ENCODE measurements around the gene CEP89. TPM values are rescaled to one million over a fixed set of nuclear protein-coding genes. Genes with fewer than 3 reads are reported as not detected.
"Not testable (repeated sequence)": the region's sequence is repeated elsewhere in the genome, so short reads cannot be mapped to it uniquely, and the experiment has no call there.

CEP89 gene
- total RNA-seq, 2 donors from 2014 or later, result 9.5 to 9.8 TPM

GRCh38 chr19:32988254-32988653 lies 16.5 kb upstream of the CEP89 start:
- H3K9me3 ChIP-seq (ENCODE audit: control insufficient read depth, low read length, poor library complexity, severe bottlenecking); H3K36me3 Mint-ChIP-seq (ENCODE audit: low read depth); H3K27me3 Mint-ChIP-seq; DNase-seq; H3K27ac Mint-ChIP-seq; H3K4me1 Mint-ChIP-seq; ATAC-seq; H3K4me3 Mint-ChIP-seq: not testable (repeated sequence)

DNA sequence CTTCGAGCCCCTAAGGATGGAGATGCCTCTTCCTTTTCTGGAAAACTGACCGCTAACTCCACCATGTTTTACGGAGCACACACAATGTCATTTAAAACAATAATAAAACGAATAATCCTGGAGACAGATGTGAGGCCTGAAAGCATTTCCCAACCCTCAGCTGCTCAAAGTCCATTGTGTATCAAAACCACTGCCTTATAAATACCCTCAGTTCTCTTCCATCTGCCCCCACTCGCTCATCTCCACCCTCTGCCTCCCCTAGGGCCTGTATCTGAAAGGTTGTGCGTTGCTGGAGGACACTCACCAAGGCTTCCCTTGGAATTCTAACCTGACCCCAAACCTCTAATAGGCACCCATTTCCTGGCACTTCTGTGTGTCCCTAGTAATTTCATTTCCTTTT lies 10.7 kb upstream of the CEP89 start:
- DNase-seq; H3K4me3 Mint-ChIP-seq; ATAC-seq; H3K4me1 Mint-ChIP-seq; H3K27me3 Mint-ChIP-seq; H3K9me3 ChIP-seq (ENCODE audit: control insufficient read depth, low read length, poor library complexity, severe bottlenecking); H3K36me3 Mint-ChIP-seq (ENCODE audit: low read depth); H3K27ac Mint-ChIP-seq: not testable (repeated sequence)

DNA sequence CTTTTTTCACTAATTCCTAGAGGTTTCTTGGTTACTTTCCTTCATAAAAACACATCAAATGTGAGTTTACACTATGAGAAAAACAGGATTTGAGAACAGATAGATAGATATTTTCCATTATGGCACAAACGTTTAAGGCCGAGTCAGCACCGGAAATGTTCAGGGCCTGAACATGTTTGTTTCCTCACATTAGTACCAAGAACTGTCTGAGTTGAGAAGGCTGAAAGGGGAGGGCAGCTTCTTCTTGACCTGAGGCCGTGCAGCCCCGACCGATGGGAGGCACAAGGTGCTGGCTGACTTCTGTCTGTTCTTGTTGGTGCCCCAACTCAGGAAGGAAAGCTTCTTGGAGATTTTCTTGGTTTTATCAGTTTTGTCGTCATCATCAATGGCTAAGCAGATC lies 8.0 kb upstream of the CEP89 start:
- H3K9me3 ChIP-seq (ENCODE audit: control insufficient read depth, low read length, poor library complexity, severe bottlenecking); H3K27me3 Mint-ChIP-seq; DNase-seq; H3K4me1 Mint-ChIP-seq; H3K36me3 Mint-ChIP-seq (ENCODE audit: low read depth); ATAC-seq; H3K4me3 Mint-ChIP-seq; H3K27ac Mint-ChIP-seq: not testable (repeated sequence)

DNA sequence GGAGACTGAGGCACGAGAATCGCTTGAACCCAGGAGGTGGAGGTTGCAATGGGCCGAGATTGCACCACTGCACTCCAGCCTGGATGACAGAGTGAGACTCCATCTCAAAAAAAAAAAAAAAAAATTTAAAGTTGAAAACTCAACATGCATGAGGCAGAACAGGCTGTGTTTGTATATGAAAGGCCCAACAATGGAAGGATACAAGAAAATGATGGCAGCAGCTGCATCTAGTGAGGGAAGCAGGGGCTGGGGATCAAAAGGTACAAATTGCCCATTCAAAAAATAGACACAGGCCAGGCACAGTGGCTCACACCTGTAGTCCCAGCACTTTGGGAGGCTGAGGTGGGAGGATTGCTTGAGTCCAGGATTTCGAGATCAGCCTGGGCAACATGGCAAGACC lies 6.1 kb upstream of the CEP89 start:
- H3K4me1 Mint-ChIP-seq; H3K27me3 Mint-ChIP-seq; H3K27ac Mint-ChIP-seq; ATAC-seq; DNase-seq; H3K9me3 ChIP-seq (ENCODE audit: control insufficient read depth, low read length, poor library complexity, severe bottlenecking); H3K4me3 Mint-ChIP-seq; H3K36me3 Mint-ChIP-seq (ENCODE audit: low read depth): not testable (repeated sequence)

DNA sequence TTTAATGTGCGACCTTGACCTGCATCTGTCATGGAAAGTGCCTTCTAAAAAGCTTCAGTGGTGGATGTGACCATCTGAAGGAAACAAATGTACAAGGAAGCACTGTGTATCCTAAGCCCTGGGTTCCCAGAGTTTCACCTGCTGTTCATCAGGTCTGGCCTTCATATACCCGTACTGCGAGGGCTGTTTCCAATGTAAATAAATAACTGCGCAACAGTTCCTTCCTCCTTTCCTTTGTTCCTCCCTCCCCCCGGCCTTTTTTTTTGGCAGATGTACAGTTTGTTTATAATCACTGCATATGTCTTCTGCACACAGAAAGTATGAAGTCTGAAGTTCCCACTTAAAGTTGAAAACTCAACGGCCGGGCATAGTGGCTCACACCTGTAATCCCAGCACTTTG lies 5.5 kb upstream of the CEP89 start:
- no peak for ATAC-seq
- Mint-ChIP-seq H3K27me3 (no peaks in the 10 kb centered on the region), H3K4me1 (peaks cover 5% of the 10 kb centered on the region), H3K4me3 (no peak overlapping the region), H3K27ac (no peak overlapping the region), H3K36me3 (ENCODE audit: low read depth) (no peaks in the 10 kb centered on the region)
- H3K9me3 ChIP-seq (ENCODE audit: control insufficient read depth, low read length, poor library complexity, severe bottlenecking), result no peaks in the 10 kb centered on the region
- DNase-seq, result no peak

- Mint-ChIP-seq H3K36me3 (ENCODE audit: low read depth) (peaks cover 3% of the 10 kb centered on the region), H3K4me1 (peaks cover 12% of the 10 kb centered on the region), H3K4me3 (no peak overlapping the region), H3K27me3 (no peaks in the 10 kb centered on the region), H3K27ac (no peak overlapping the region)
- DNase-seq (peak; percentile 34 to 63 (median 40)), ATAC-seq (no peak)
- no peaks in the 10 kb centered on the region for H3K9me3 ChIP-seq (ENCODE audit: control insufficient read depth, low read length, poor library complexity, severe bottlenecking)
These were observed 4.6 kb upstream of the CEP89 start for GRCh38 chr19:32976223-32976805.

GRCh38 chr19:32971012-32971595 lies 654 bp downstream of the CEP89 start:
- peak overlapping the region; percentile 96 for H3K27ac Mint-ChIP-seq
- no peaks in the 10 kb centered on the region for H3K9me3 ChIP-seq (ENCODE audit: control insufficient read depth, low read length, poor library complexity, severe bottlenecking)
- ATAC-seq (no peak), DNase-seq (no peak)
- H3K36me3 Mint-ChIP-seq (ENCODE audit: low read depth), result peaks cover 3% of the 10 kb centered on the region
- no peaks in the 10 kb centered on the region for H3K27me3 Mint-ChIP-seq
- peaks cover 22% of the 10 kb centered on the region for H3K4me1 Mint-ChIP-seq
- H3K4me3 Mint-ChIP-seq, result peak overlapping the region; percentile 99

DNA sequence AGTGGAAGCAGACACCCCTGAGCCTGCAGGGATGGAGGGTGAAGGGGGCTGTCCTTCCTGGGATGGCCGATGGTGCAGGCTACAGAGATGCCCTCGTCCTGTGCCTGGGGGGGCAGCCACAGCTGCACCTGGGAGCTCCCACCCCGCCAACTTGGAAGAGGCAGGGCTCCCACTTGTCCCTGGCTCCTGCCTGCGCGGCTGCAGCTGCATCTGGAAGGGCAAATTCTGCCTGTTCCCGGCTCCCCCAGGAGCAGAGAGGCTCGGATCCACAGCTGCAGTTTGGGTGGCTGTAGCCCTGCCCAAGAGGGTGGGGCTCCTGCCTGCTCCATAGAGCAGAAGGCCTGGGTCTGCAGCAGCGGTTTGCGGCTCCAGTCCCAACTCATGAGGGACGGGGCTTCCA lies 2.2 kb downstream of the CEP89 start:
- peaks cover 20% of the 10 kb centered on the region for H3K4me1 Mint-ChIP-seq
- H3K36me3 Mint-ChIP-seq (ENCODE audit: low read depth), result peaks cover 3% of the 10 kb centered on the region
- no peaks in the 10 kb centered on the region for H3K27me3 Mint-ChIP-seq
- H3K4me3 Mint-ChIP-seq, result peak overlapping the region; percentile 9
- ATAC-seq (no peak), DNase-seq (no peak)
- H3K9me3 ChIP-seq (ENCODE audit: control insufficient read depth, low read length, poor library complexity, severe bottlenecking), result no peaks in the 10 kb centered on the region
- H3K27ac Mint-ChIP-seq, result no peak overlapping the region

DNA sequence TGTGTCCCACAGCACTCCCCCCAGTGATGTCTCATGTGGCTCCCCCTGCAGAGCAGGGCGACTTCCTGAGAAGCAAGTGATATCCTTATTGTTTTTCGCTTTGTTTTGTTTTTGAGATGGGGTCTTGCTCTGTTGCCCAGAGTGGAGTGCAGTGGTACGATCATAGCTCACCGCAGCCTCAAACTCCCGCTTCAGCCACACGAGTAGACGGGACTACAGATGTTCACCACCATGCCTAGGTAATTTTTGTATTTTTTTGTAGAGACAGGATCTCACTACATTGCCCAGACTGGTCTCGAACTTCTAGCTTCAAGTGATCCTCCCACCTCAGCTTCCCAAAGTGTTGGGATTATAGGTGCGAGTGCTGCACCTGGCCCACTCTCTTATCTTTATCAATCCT lies 5.0 kb downstream of the CEP89 start:
- no peak overlapping the region for H3K4me3 Mint-ChIP-seq
- H3K36me3 Mint-ChIP-seq (ENCODE audit: low read depth), result peaks cover 5% of the 10 kb centered on the region
- H3K27me3 Mint-ChIP-seq, result no peaks in the 10 kb centered on the region
- no peak for DNase-seq
- no peaks in the 10 kb centered on the region for H3K9me3 ChIP-seq (ENCODE audit: control insufficient read depth, low read length, poor library complexity, severe bottlenecking)
- peaks cover 18% of the 10 kb centered on the region for H3K4me1 Mint-ChIP-seq
- H3K27ac Mint-ChIP-seq, result no peak overlapping the region
- ATAC-seq, result no peak

DNA sequence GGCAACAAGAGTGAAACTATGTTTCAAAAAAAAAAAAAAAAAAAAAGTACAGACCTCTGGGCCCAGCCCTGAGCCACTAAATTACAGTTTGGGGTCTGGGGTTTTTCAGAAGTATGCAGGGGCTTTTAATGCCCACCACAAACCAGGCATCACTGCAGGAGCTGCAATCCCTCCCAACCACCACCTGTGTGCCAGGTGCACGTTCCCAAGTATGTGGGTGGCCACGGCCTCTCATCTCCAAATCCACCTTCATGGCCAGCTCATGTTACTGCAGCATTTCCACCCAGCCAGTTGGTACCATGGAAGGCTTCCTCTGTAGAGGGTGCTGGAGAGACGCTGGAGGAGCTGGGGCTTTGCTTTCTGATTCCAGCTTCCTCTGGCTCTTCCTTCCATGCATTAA lies 26.5 kb downstream of the CEP89 start:
- no peaks in the 10 kb centered on the region for H3K27me3 Mint-ChIP-seq
- DNase-seq (no peak), ATAC-seq (no peak)
- H3K4me3 Mint-ChIP-seq, result no peak overlapping the region
- H3K27ac Mint-ChIP-seq, result no peak overlapping the region
- H3K9me3 ChIP-seq (ENCODE audit: control insufficient read depth, low read length, poor library complexity, severe bottlenecking), result no peaks in the 10 kb centered on the region
- H3K4me1 Mint-ChIP-seq, result peaks cover 10% of the 10 kb centered on the region
- H3K36me3 Mint-ChIP-seq (ENCODE audit: low read depth), result peaks cover 18% of the 10 kb centered on the region

- not testable (repeated sequence) for H3K27ac Mint-ChIP-seq; DNase-seq; H3K4me3 Mint-ChIP-seq; H3K9me3 ChIP-seq (ENCODE audit: control insufficient read depth, low read length, poor library complexity, severe bottlenecking); H3K4me1 Mint-ChIP-seq; ATAC-seq; H3K27me3 Mint-ChIP-seq
- peaks cover 17% of the 10 kb centered on the region for H3K36me3 Mint-ChIP-seq (ENCODE audit: low read depth)
These were observed 30.5 kb downstream of the CEP89 start for GRCh38 chr19:32941273-32941672.

GRCh38 chr19:32936065-32936464 lies 35.7 kb downstream of the CEP89 start:
- Mint-ChIP-seq H3K27ac (no peak overlapping the region), H3K36me3 (ENCODE audit: low read depth) (peaks cover 9% of the 10 kb centered on the region), H3K27me3 (no peaks in the 10 kb centered on the region), H3K4me1 (peaks cover 3% of the 10 kb centered on the region), H3K4me3 (no peak overlapping the region)
- no peaks in the 10 kb centered on the region for H3K9me3 ChIP-seq (ENCODE audit: control insufficient read depth, low read length, poor library complexity, severe bottlenecking)
- DNase-seq (no peak), ATAC-seq (no peak)

DNA sequence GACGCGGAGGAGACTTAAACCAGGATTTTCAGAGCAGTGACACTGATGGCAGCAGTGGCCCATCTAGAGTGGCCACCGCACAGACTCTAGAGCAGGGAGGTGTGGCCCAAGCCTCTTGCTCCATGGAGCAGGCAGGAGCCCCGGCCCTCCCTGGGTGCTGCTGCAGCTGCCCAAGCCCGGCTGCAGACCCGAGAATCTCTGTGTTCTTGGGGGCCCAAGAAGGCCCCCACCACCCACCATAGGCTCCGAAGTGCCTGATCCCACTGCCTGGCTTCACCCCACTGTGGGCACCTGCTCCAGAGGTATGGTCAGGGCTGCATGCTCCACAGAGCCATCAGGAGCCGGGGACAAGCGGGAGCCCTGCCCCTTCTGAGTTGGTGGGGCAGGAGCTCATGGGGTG lies 36.1 kb downstream of the CEP89 start:
- H3K4me1 Mint-ChIP-seq, result peaks cover 3% of the 10 kb centered on the region
- H3K36me3 Mint-ChIP-seq (ENCODE audit: low read depth), result peaks cover 9% of the 10 kb centered on the region
- ATAC-seq (no peak), DNase-seq (no peak)
- H3K27ac Mint-ChIP-seq, result no peak overlapping the region
- H3K27me3 Mint-ChIP-seq, result no peaks in the 10 kb centered on the region
- H3K4me3 Mint-ChIP-seq, result no peak overlapping the region
- H3K9me3 ChIP-seq (ENCODE audit: control insufficient read depth, low read length, poor library complexity, severe bottlenecking), result no peaks in the 10 kb centered on the region

GRCh38 chr19:32933571-32933970 lies 38.2 kb downstream of the CEP89 start:
- no peaks in the 10 kb centered on the region for H3K9me3 ChIP-seq (ENCODE audit: control insufficient read depth, low read length, poor library complexity, severe bottlenecking)
- Mint-ChIP-seq H3K4me3 (no peak overlapping the region), H3K4me1 (no peaks in the 10 kb centered on the region), H3K27me3 (no peaks in the 10 kb centered on the region), H3K36me3 (ENCODE audit: low read depth) (peaks cover 8% of the 10 kb centered on the region), H3K27ac (no peak overlapping the region)
- DNase-seq, result no peak
- no peak for ATAC-seq

Measured in T-helper 17 cell (primary cell).